IMR-90 (cell line): Measurements from ENCODE around the gene RHOH. TPM values are rescaled to one million over a fixed set of nuclear protein-coding genes. Genes with fewer than 3 reads are reported as not detected.
"Not testable (repeated sequence)": the region's sequence is repeated elsewhere in the genome, so short reads cannot be mapped to it uniquely, and the experiment has no call there.

Experiments
- ATAC-seq: fragments of 200-7000 bp; cut with Tn5 transposase; 2 replicates; pipeline ENCODE4 v1.9.1; 2020; ENCODE audit warnings: low read depth, mild to moderate bottlenecking, moderate library complexity
- BruUV-seq: library from RNA; stranded (reverse); fragments of 400-500 nt; replicated peaks from 2 replicates; lab custom pipeline; 2021; lab: Mats Ljungman, UMichigan
- CTCF ChIA-PET: fragments of 300-600 bp; formaldehyde crosslinking; extraction: SDS; loops from one replicate; lab custom pipeline; 2021; ENCODE audit warnings: antibody characterized with exemption; lab: Yijun Ruan, JAX
- POLR2A ChIA-PET: fragments of 300-600 bp; sonication (Branson Sonifier 250); formaldehyde crosslinking; loops from one replicate; lab custom pipeline; 2022; ENCODE audit warnings: antibody characterized with exemption; ENCODE audit not compliant: unreplicated experiment; lab: Charles Lee
- DNase-seq: peaks from one replicate; pipeline ENCODE4 v3.0.0; 2013
- H2AFZ ChIP-seq: replicated peaks from 2 replicates; pipeline ENCODE3; 2013; ENCODE audit warnings: low read length, mild to moderate bottlenecking; ENCODE audit not compliant: poor library complexity
- H2AK5ac ChIP-seq: 2 replicates; pipeline ENCODE4 v1.6.1; 2013; ENCODE audit warnings: low read depth, low read length, inconsistent platforms
- H2AK9ac ChIP-seq: replicated peaks from 2 replicates; pipeline ENCODE3; 2013; ENCODE audit warnings: mild to moderate bottlenecking, low read depth, low read length, moderate library complexity; ENCODE audit not compliant: poor library complexity
- H2BK120ac ChIP-seq: 2 replicates; pipeline ENCODE4 v1.6.1; 2013; ENCODE audit warnings: low read depth, low read length, inconsistent platforms
- H2BK15ac ChIP-seq: 3 replicates; pipeline ENCODE4 v1.6.1; 2013; ENCODE audit warnings: low read depth, low read length, inconsistent platforms
- H2BK20ac ChIP-seq: 2 replicates; pipeline ENCODE4 v1.6.1; 2013; ENCODE audit warnings: low read depth, mild to moderate bottlenecking, inconsistent platforms, low read length, moderate library complexity
- H2BK5ac ChIP-seq: 2 replicates; pipeline ENCODE4 v1.6.1; 2013; ENCODE audit warnings: mild to moderate bottlenecking, low read depth, low read length, inconsistent platforms; ENCODE audit not compliant: poor library complexity, severe bottlenecking
- H3K14ac ChIP-seq: replicated peaks from 2 replicates; pipeline ENCODE4 v1.6.1; 2013; ENCODE audit warnings: low read depth, low read length, inconsistent platforms
- H3K18ac ChIP-seq: 2 replicates; pipeline ENCODE4 v1.6.1; 2013; ENCODE audit warnings: low read depth, low read length, control low read depth
- H3K23ac ChIP-seq: 2 replicates; pipeline ENCODE4 v1.6.1; 2013; ENCODE audit warnings: low read depth, low read length, inconsistent platforms
- H3K27ac ChIP-seq: 2 replicates; pipeline ENCODE4 v1.5.1; 2013; ENCODE audit warnings: mild to moderate bottlenecking, control low read depth, low read length; ENCODE audit not compliant: insufficient read depth
- H3K27me3 ChIP-seq: 2 replicates; pipeline ENCODE4 v1.6.1; 2013; ENCODE audit warnings: low read length; ENCODE audit not compliant: control insufficient read depth, insufficient read depth
- H3K36me3 ChIP-seq: 2 replicates; pipeline ENCODE4 v1.6.1; 2013; ENCODE audit warnings: low read length, mixed read lengths; ENCODE audit not compliant: control insufficient read depth, insufficient read depth
- H3K4ac ChIP-seq: 2 replicates; pipeline ENCODE4 v1.6.1; 2013; ENCODE audit warnings: low read depth, low read length, inconsistent platforms
- H3K4me1 ChIP-seq: 2 replicates; pipeline ENCODE4 v1.6.1; 2013; ENCODE audit warnings: low read length, mixed read lengths; ENCODE audit not compliant: control insufficient read depth, insufficient read depth
- H3K4me2 ChIP-seq: 2 replicates; pipeline ENCODE4 v1.6.1; 2013; ENCODE audit warnings: low read depth, mild to moderate bottlenecking, control low read depth, low read length, moderate library complexity
- H3K4me3 ChIP-seq: 2 replicates; pipeline ENCODE4 v1.5.1; 2013; ENCODE audit warnings: low read depth, mild to moderate bottlenecking, control low read depth, low read length, moderate library complexity; ENCODE audit not compliant: insufficient read depth
- H3K56ac ChIP-seq: 2 replicates; pipeline ENCODE4 v1.6.1; 2013; ENCODE audit warnings: low read length, inconsistent platforms; ENCODE audit not compliant: insufficient read depth; ENCODE audit errors: extremely low read depth
- H3K79me1 ChIP-seq, 2 experiments: 2 replicates each; pipeline ENCODE4 v1.6.1; 2013; ENCODE audit warnings: low read length in 2 of 2, inconsistent platforms in 1 of 2, low read depth in 1 of 2
- H3K9ac ChIP-seq: 2 replicates; pipeline ENCODE4 v1.6.1; 2013; ENCODE audit warnings: low read depth, low read length, control low read depth
- H3K9me1 ChIP-seq: 2 replicates; pipeline ENCODE4 v1.6.1; 2013; ENCODE audit warnings: low read length, inconsistent platforms; ENCODE audit not compliant: insufficient read depth
- H3K9me3 ChIP-seq: 2 replicates; pipeline ENCODE4 v1.6.1; 2013; ENCODE audit warnings: low read length; ENCODE audit not compliant: control insufficient read depth, insufficient read depth
- H4K20me1 ChIP-seq: 2 replicates; pipeline ENCODE4 v1.6.1; 2013; ENCODE audit warnings: low read length, inconsistent platforms; ENCODE audit not compliant: insufficient read depth
- H4K5ac ChIP-seq: 2 replicates; pipeline ENCODE4 v1.6.1; 2013; ENCODE audit warnings: mild to moderate bottlenecking, low read depth, low read length, control low read depth
- H4K8ac ChIP-seq, 2 experiments: 2 replicates each; pipeline ENCODE4 v1.6.1; 2013; ENCODE audit warnings: low read depth in 2 of 2, low read length in 2 of 2, control low read depth in 1 of 2, inconsistent platforms in 1 of 2
- H4K91ac ChIP-seq: 2 replicates; pipeline ENCODE4 v1.6.1; 2013; ENCODE audit warnings: low read depth, low read length, inconsistent platforms; ENCODE audit not compliant: insufficient read depth
- USF2 ChIP-seq: fragments of 150-350 bp; IDR thresholded peaks from 2 replicates; pipeline ENCODE4 v1.6.1; 2017; ENCODE audit warnings: mild to moderate bottlenecking, antibody characterized with exemption, low read length, low read depth
- WGBS, 2 experiments: methylation state at CpG; one replicate each; pipeline versions ENCODE4 v1.1.5 to v1.1.7; 2013; ENCODE audit warnings: missing lambda C conversion rate in 2 of 2; ENCODE audit not compliant: insufficient read length in 1 of 2; ENCODE audit errors: extremely low coverage in 2 of 2; 5-methylcytosine and 5-hydroxymethylcytosine counted together
- dilution Hi-C: fragments of 300-500 bp; cut with HindIII; formaldehyde crosslinking; loops from one replicate; pipeline ENCODE4 v1.14.3; 2018; ENCODE audit warnings: low sequenced_read_pairs; ENCODE audit not compliant: unreplicated experiment
- in situ Hi-C: fragments of 300-500 bp; cut with MboI; formaldehyde crosslinking; loops from 3 replicates; pipeline ENCODE4 v1.14.3; 2019; ENCODE audit warnings: low sequenced_read_pairs, inconsistent platforms, mixed read lengths
- intact Hi-C: fragments of 100-400 bp; cut with micrococcal nuclease; formaldehyde crosslinking; loops from 2 replicates; pipeline ENCODE4 v1.10.0; 2022
- polyA plus RNA-seq, 3 experiments: library from polyadenylated mRNA; depleted of rRNA; stranded (reverse); fragments of >200 nt; gene quantifications; 2 replicates each; pipeline ENCODE4 v1.2.3, GENCODE V29; 2012; ENCODE audit warnings: low replicate concordance in 1 of 3
- total RNA-seq: library from RNA; depleted of rRNA; stranded (reverse); fragments of >200 nt; gene quantifications from 2 replicates; pipeline ENCODE4 v1.2.3, GENCODE V29; 2012

The RHOH gene
- total and polyA plus RNA-seq, 2 of the 4 experiments (the other 2 are of a cell fraction) = not detected

GRCh38 chr4:40196724-40197281 lies at the start of gene RHOH (continued):
- TF ChIP-seq USF2 = no peak

- H3K56ac ChIP-seq, H3K27me3 ChIP-seq, ATAC-seq, H2BK5ac ChIP-seq, H2BK120ac ChIP-seq, H4K91ac ChIP-seq, POLR2A ChIA-PET, H4K8ac ChIP-seq, H3K14ac ChIP-seq, H3K9me1 ChIP-seq, dilution Hi-C loops, H2AK5ac ChIP-seq, H3K4me2 ChIP-seq, in situ Hi-C loops, H3K23ac ChIP-seq, H2AK9ac ChIP-seq, H3K9ac ChIP-seq, CTCF ChIA-PET, intact Hi-C loops, H3K18ac ChIP-seq, H3K4me1 ChIP-seq, H4K20me1 ChIP-seq, H2BK15ac ChIP-seq, H2BK20ac ChIP-seq, H3K4me3 ChIP-seq, DNase-seq, H4K5ac ChIP-seq, BruUV-seq, H3K36me3 ChIP-seq, H2AFZ ChIP-seq, H3K4ac ChIP-seq, H3K79me1 ChIP-seq, H3K27ac ChIP-seq, H3K9me3 ChIP-seq: not testable (repeated sequence)
- no CpG with 5 or more reads among the region's 31 CpGs for WGBS, 2 experiments
Observed at GRCh38 chr4:40147490-40147889, 49.3 kb upstream of the RHOH start.
